ENCODE data around the gene PARP4.
"Not testable (repeated sequence)": the region's sequence is repeated elsewhere in the genome, so short reads cannot be mapped to it uniquely, and the experiment has no call there.

Gene PARP4

GRCh38 chr13:24512197-24512907, at the start of gene PARP4:
Gene PARP4, minus strand, starts transcription at chr13:24512778. Its CDS starts 9,002 bp downstream, at chr13:24503776.
- in situ Hi-C loops (cut with HindIII; ENCODE audit: low sequenced_read_pairs) = no loop called here

DNA sequence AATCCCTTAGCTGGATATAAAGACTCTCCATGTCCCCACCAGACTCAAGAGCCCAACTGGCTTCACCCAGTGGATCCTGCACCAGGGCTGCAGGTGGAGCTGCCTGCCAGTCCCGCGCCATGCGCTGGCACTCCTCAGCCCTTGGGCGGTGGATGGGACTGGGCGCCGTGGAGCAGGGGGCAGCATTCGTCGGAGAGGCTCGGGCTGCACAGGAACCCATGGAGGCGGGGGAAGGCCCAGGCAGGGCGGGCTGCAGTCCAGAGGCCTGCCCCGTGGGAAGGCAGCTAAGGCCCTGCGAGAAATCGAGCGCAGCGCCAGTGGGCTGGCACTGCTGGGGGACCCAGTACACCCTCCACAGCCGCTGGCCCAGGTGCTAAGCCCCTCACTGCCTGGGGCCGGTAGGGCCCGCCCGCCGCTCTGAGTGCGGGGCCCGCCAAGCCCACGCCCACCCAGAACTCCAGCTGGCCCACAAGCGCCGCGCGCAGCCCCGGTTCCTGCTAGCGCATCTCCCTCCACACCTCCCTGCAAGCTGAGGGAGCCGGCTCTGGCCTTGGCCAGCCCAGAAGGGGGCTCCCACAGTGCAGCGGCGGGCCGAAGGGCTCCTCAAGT, 48.1 kb upstream of the PARP4 start:
- in situ Hi-C loops (cut with HindIII; ENCODE audit: low sequenced_read_pairs) = not testable (repeated sequence)

DNA sequence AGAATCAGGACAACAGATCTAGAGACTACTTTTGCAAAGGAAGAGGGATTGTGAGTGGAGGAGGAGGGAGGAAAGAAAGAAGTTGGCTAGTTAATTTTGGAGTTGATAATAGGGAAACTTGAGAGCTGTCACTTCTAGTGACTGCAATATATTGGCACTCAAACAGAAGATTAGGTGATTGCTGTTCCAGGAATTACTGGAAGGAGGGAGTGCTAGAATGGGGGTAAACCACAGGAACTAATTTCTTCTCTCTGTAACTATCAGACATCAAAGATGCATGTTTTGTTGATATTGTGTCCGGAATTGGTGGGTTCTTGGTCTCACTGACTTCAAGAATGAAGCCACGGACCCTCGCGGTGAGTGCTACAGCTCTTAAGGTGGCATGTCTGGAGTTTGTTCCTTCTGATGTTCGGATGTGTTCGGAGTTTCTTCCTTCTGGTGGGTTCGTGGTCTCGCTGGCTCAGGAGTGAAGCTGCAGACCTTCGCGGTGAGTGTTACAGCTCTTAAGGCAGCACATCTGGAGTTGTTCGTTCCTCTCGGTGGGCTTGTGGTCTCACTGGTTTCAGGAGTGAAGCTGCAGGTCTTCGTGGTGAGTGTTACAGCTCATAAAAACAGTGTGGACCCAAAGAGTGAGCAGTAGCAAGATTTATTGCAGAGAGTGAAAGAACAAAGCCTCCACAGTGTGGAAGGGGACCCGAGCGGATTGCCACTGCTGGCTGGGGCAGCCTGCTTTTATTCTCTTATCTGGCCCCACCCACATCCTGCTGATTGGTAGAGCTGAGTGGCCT, 47.0 kb upstream of the PARP4 start:
- in situ Hi-C loops (cut with HindIII; ENCODE audit: low sequenced_read_pairs) = not testable (repeated sequence)

DNA sequence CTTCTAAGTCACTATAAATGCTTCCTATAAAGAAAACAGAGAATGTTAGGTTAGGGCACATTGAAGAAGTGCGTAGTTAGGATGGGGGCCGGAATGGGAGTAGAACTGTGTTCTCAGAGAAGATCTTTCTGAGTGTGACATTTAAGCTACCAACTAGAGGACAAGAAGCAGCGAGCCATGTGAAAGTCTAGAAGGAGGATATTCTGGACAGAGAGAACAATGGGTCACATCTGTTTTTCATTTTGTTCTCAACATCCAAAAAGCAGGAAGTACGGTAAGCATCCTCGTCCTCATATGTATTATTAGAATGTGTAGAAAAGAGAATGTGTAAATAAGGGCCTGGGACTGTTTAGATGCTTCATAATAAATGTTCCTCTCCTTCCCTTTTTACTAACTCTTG, 44.5 kb upstream of the PARP4 start:
- in situ Hi-C loops (cut with HindIII; ENCODE audit: low sequenced_read_pairs) = no loop called here

- in situ Hi-C loops (cut with HindIII; ENCODE audit: low sequenced_read_pairs) = not testable (repeated sequence)
These were observed 41.3 kb upstream of the PARP4 start for GRCh38 chr13:24553892-24554291.

GRCh38 chr13:24541476-24542352, 29.1 kb upstream of the PARP4 start:
- in situ Hi-C loops (cut with HindIII; ENCODE audit: low sequenced_read_pairs) = not testable (repeated sequence)

DNA sequence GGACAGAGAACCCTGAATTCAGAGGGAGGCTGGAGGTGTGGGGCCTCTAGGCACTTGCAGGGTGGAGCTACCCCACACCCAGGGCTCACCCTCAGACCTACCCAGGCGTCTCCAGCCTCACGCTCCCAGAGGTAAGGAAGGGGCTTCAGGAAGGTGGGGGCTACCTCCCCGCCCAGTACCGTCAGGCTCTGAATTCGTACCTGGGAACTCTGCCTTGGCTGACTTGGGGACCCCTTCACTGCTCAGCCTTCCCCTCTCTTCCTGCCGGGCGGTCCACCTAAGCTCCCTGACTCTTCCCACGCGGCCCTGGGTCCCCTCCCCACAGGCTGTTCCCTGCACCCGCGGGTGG, 28.5 kb upstream of the PARP4 start:
- in situ Hi-C loops (cut with HindIII; ENCODE audit: low sequenced_read_pairs) = no loop called here

DNA sequence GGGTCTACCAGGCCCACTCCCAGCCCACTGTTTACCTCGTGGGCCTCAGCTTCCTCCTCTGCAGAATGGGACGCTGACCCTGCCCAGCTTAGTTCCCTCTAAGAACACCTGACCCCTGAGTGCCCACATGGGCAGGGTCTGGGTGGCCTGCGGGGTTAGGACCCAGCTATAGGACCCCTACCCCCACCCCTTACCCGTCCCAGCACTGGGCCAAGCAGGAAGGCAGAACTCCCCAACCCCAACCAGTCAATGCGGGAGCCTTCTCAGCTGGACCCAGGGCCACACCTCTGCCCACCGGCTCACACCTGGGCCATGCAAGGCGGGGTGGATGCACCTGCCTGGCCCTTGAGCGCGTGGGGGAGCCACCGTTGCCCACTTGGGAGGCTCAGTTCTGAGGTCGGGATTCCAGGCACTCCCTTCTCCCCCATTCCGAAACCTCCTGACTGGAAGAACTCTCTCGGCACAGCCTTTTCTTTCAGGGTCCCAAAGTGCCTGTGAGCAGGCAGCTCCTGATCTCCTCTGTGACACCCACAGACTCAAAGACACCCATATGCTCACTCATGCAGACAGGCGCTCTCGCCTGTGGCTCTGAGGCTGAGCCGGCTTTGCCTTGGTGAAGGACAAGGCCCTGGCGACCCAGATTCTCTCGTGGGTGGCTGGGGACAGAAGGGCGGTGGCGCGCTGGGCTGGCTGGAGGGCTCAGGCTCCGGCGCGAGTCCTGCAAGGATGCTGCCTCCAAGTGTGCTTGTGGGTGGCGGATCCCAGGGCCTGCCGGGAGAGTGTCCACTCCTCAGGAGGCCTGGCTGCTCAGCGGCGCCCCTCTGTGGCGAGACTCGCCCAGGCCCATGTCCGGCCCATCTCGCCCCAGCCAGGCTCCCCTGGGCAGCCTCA, 27.9 kb upstream of the PARP4 start:
- in situ Hi-C loops (cut with HindIII; ENCODE audit: low sequenced_read_pairs) = no loop called here

DNA sequence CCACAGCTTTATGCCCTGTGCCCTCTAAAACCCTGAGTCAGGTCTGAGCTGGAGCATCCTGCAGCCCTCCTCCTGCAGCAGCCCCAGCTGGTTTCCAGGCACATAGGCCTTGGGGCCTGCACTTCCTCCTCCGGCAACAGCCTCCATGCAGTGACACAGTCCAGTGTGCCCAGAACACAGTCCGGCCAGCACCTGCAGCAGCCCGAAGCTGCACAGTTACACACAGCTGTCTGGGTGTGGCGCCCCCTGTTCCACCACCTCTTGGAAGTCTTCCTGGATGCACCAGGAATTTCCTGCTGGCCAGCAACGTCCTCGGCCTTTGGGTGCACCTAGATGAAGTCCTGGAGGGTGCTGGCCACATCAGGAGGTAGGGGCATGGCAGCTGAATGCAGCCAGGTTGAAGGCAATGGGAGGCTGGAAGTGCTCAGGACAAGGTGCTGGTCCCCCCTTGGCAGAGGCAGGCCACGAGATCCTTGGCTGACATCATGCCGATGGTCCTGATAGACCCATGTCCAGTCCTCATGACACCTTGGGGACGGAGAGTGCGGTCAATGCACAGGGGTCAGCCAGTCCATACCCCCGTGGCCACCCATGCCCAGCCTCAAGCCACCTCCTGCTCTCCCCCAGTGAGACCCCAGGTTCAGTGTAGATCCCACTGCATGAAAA, 27.1 kb upstream of the PARP4 start:
- in situ Hi-C loops (cut with HindIII; ENCODE audit: low sequenced_read_pairs) = no loop called here

GRCh38 chr13:24529478-24529877, 16.9 kb upstream of the PARP4 start:
- in situ Hi-C loops (cut with HindIII; ENCODE audit: low sequenced_read_pairs) = no loop called here

- in situ Hi-C loops (cut with HindIII; ENCODE audit: low sequenced_read_pairs) = no loop called here
These were observed 16.3 kb upstream of the PARP4 start for GRCh38 chr13:24528816-24529398.

GRCh38 chr13:24527266-24527775, 14.7 kb upstream of the PARP4 start:
- in situ Hi-C loops (cut with HindIII; ENCODE audit: low sequenced_read_pairs) = no loop called here

DNA sequence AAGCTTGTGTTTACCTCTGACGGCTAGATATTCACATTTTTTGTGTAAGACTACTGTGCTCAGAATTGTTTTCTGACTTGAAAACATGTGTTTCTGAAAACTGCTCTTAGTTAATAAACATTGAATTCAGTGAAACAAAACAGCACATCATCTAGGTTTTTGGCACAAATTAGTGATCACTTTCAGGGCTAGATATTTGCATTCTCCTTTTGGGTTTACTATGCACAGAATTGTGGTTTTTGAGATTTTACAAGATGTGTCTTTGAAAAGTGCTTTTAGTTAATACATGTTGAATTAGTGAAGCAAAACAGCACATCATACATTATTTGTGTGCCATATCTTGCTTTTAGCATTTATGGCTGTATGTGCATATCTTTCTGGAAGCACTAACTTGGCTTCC, 8.2 kb upstream of the PARP4 start:
- in situ Hi-C loops (cut with HindIII; ENCODE audit: low sequenced_read_pairs) = no loop called here

DNA sequence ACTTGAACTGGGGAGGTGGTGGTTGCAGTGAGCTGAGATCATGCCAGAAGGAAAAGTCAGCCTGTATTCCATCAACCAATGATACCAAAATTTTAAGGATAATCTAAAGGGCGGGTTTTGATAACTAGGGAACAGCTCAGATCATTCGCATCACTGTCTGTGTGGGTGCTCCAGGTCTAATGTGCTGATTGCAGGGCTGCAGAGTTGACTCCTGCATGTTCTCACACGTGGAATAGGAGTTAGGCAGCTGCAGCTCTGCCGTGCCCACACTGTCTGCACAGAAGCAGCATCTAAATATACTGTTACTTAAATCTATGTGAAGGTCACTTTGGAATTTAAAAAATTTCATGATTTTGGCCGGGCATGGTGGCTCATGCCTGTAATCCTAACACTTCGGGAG, 4.3 kb upstream of the PARP4 start:
- in situ Hi-C loops (cut with HindIII; ENCODE audit: low sequenced_read_pairs) = no loop called here

GRCh38 chr13:24512908-24513213, 283 bp upstream of the PARP4 start:
- in situ Hi-C loops (cut with HindIII; ENCODE audit: low sequenced_read_pairs) = no loop called here

DNA sequence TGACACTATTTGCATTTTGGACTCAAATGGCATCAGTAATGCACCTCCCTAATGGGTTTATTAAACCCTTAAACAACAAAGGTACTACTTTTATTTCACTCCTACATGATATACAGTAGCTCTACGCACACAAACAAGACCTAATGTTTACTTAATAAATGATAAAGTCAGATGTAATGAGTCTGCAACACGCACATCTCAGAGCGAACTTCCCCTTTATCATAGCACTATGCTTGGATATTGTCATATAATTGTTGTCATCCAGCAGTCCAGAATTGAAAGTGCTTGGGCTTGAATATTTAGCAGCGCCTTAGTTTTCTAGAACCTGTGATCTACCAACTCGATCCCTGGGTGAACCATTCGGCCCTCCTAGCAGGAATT, 772 bp downstream of the PARP4 start:
- in situ Hi-C loops (cut with HindIII; ENCODE audit: low sequenced_read_pairs) = no loop called here

- in situ Hi-C loops (cut with HindIII; ENCODE audit: low sequenced_read_pairs) = no loop called here
These were observed 1.4 kb downstream of the PARP4 start for GRCh38 chr13:24511019-24511815.

- in situ Hi-C loops (cut with HindIII; ENCODE audit: low sequenced_read_pairs) = no loop called here
These were observed 5.8 kb downstream of the PARP4 start for GRCh38 chr13:24506698-24507335.
